GM12878 (cell line): ENCODE measurements around the gene TGIF2. TPM values are rescaled to one million over a fixed set of nuclear protein-coding genes. Genes with fewer than 3 reads are reported as not detected.
A peak's percentile ranks its signal among the peaks of the same experiment; 100 is the strongest.

ENCODE experiments used
- ASH2L ChIP-seq: fragments of 300-600, 200-600 bp; sonication (generic); IDR thresholded peaks from 2 replicates; pipeline ENCODE4 v1.6.1; 2017; ENCODE audit warnings: low read depth, mild to moderate bottlenecking, borderline replicate concordance
- ATF7 ChIP-seq: fragments of 450-650 bp; IDR thresholded peaks from 2 replicates; pipeline ENCODE4 v1.6.1; 2016; ENCODE audit warnings: low read depth, mild to moderate bottlenecking
- BCLAF1 ChIP-seq: fragments of 450-650 bp; IDR thresholded peaks from 2 replicates; pipeline ENCODE4 v1.6.1; 2017; ENCODE audit warnings: antibody characterized with exemption, mild to moderate bottlenecking, moderate library complexity
- CBFB ChIP-seq: IDR thresholded peaks from 2 replicates; pipeline ENCODE4 v1.6.1; 2016; ENCODE audit warnings: antibody characterized with exemption, low read depth
- CHD2 ChIP-seq: IDR thresholded peaks from 2 replicates; pipeline ENCODE4 v1.6.1; 2011; ENCODE audit warnings: low read depth, low read length, improper control_type of control experiment, borderline replicate concordance
- EP300 ChIP-seq, 2 experiments: fragments of 150-350 bp in 1 of 2; IDR thresholded peaks; 2 replicates each; pipeline ENCODE4 v1.6.1; 2011 to 2012; ENCODE audit warnings: low read depth in 2 of 2, low read length in 2 of 2, borderline replicate concordance in 1 of 2, improper control_type of control experiment in 1 of 2, inconsistent platforms in 1 of 2; ENCODE audit not compliant: control insufficient read depth in 1 of 2
- ETV6 ChIP-seq, 2 experiments: fragments of 450-650 bp in 1 of 2; IDR thresholded peaks in 1 of 2; conservative IDR thresholded peaks in 1 of 2; 2 replicates each; pipeline ENCODE4 v1.6.1; 2014; ENCODE audit warnings: antibody characterized with exemption in 1 of 2, borderline replicate concordance in 1 of 2, low read depth in 1 of 2, mild to moderate bottlenecking in 1 of 2, moderate library complexity in 1 of 2
- HDGF ChIP-seq: fragments of 450-650 bp; IDR thresholded peaks from 2 replicates; pipeline ENCODE4 v1.6.1; 2016; ENCODE audit warnings: antibody characterized with exemption
- MEF2B ChIP-seq: fragments of 450-650 bp; IDR thresholded peaks from 2 replicates; pipeline ENCODE4 v1.6.1; 2018; ENCODE audit warnings: mild to moderate bottlenecking, moderate library complexity; ENCODE audit not compliant: partially characterized antibody, poor library complexity, severe bottlenecking
- NFIC ChIP-seq: IDR thresholded peaks from 2 replicates; pipeline ENCODE4 v1.6.1; 2012; ENCODE audit warnings: low read depth, mild to moderate bottlenecking, inconsistent platforms, low read length, moderate library complexity
- NR2F1 ChIP-seq: fragments of 450-650 bp; conservative IDR thresholded peaks from 2 replicates; pipeline ENCODE4 v1.6.1; 2017; ENCODE audit warnings: mild to moderate bottlenecking
- RUNX3 ChIP-seq: IDR thresholded peaks from 2 replicates; pipeline ENCODE4 v1.6.1; 2012; ENCODE audit warnings: low read length, inconsistent platforms
- SIX5 ChIP-seq: IDR thresholded peaks from 2 replicates; pipeline ENCODE4 v1.6.1; 2011; ENCODE audit warnings: mild to moderate bottlenecking, low read depth, low read length, moderate library complexity; ENCODE audit not compliant: severe bottlenecking
- SP1 ChIP-seq: IDR thresholded peaks from one replicate; pipeline ENCODE4 v1.6.1; 2011; ENCODE audit warnings: low read depth, low read length
- TCF12 ChIP-seq: IDR thresholded peaks from 2 replicates; pipeline ENCODE4 v1.6.1; 2011; ENCODE audit warnings: low read depth, mild to moderate bottlenecking, low read length
- TCF3 ChIP-seq: IDR thresholded peaks from 2 replicates; pipeline ENCODE4 v1.6.1; 2012; ENCODE audit warnings: low read depth, mild to moderate bottlenecking, low read length, borderline replicate concordance; ENCODE audit not compliant: insufficient read depth
- ZBED1 ChIP-seq: IDR thresholded peaks from 2 replicates; pipeline ENCODE4 v1.6.1; 2016; ENCODE audit warnings: borderline replicate concordance
- ZNF24 ChIP-seq: fragments of 450-650 bp; IDR thresholded peaks from 2 replicates; pipeline ENCODE4 v1.6.1; 2017; ENCODE audit warnings: antibody characterized with exemption, mild to moderate bottlenecking
- polyA plus RNA-seq, 11 experiments: library from polyadenylated mRNA; depleted of rRNA in 4 of 11; unstranded in 6 of 11; stranded (reverse) in 5 of 11; fragments of >200 nt; fragmentation: Nextera tagmentation in 4 of 11; fragmentation: Illumina TruSeq in 1 of 11; extraction: Ambion mirVana in 4 of 11; extraction: Trizol in 1 of 11; gene quantifications; 1 replicate in 1 of 11; 2 replicates in 10 of 11; pipeline versions ENCODE4 v1.2.1 to v1.2.3, GENCODE V29; 2011 to 2016; ENCODE audit warnings: inconsistent platforms in 2 of 11, missing spikeins in 2 of 11, low read depth in 1 of 11
- total RNA-seq, 4 experiments: library from RNA; depleted of rRNA in 3 of 4; stranded (reverse); fragments of >200 nt in 3 of 4; fragmentation: Illumina TruSeq in 1 of 4; extraction: Trizol in 1 of 4; gene quantifications; 2 replicates each; pipeline versions ENCODE4 v1.2.1 to v1.2.3, GENCODE V29; 2013 to 2021
- TF ChIP-seq, protein P1 (sequence below): IDR thresholded peaks from 2 replicates; pipeline ENCODE4 v1.6.1; 2011; ENCODE audit warnings: low read depth, mild to moderate bottlenecking, low read length, moderate library complexity, borderline replicate concordance; ENCODE audit errors: extremely low read depth
- TF ChIP-seq, protein P2 (sequence below), 3 experiments: IDR thresholded peaks in 2 of 3; conservative IDR thresholded peaks in 1 of 3; 2 replicates each; pipeline ENCODE4 v1.5.1; 2011; ENCODE audit warnings: low read depth in 3 of 3, low read length in 3 of 3, mild to moderate bottlenecking in 3 of 3, control low read depth in 2 of 3, moderate library complexity in 2 of 3, inconsistent platforms in 1 of 3, mixed read lengths in 1 of 3; ENCODE audit not compliant: control insufficient read depth in 2 of 3, insufficient read depth in 1 of 3; ENCODE audit errors: extremely low read depth in 1 of 3
- TF ChIP-seq, protein P3 (sequence below): IDR thresholded peaks from 2 replicates; pipeline ENCODE4 v1.6.1; 2012; ENCODE audit warnings: low read depth, low read length, improper control_type of control experiment

TGIF2 gene
- total and polyA plus RNA-seq, 10 of the 15 experiments (the other 5 are each of a cell fraction or from before 2014, with no cell fraction given), result 13.1 to 47.1 (median 36.6) TPM

- TF ChIP-seq EP300 (IDR thresholded peaks at IDR 0.05; ENCODE audit: borderline replicate concordance in 1 of 2, control insufficient read depth in 1 of 2, low read depth in 2 of 2, low read length in 2 of 2) (peak in 1 of 2 experiments; percentile 42; a peak in 1 of 4 replicates), NFIC (no peak), BCLAF1 (no peak), CHD2 (no peak), ETV6 (conservative IDR thresholded peaks at IDR 0.05 in 1 of 2, IDR thresholded peaks at IDR 0.05 in 1 of 2; ENCODE audit: borderline replicate concordance in 1 of 2, low read depth in 1 of 2) (no peak), HDGF (no peak), CBFB (no peak), SIX5 (no peak), ATF7 (no peak), TCF12 (0 out of 2 replicates have a peak, but pooled peaks have one; percentile 22), MEF2B (peak; percentile 52), ZNF24 (no peak), TCF3 (no peak), ZBED1 (no peak), NR2F1 (no peak), ASH2L (no peak), SP1 (no peak), RUNX3 (peak; percentile 41; the same call in 1 of the 2 replicates)
- TF ChIP-seq, protein P1, sequence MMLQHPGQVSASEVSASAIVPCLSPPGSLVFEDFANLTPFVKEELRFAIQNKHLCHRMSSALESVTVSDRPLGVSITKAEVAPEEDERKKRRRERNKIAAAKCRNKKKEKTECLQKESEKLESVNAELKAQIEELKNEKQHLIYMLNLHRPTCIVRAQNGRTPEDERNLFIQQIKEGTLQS, result no peak
- TF ChIP-seq, protein P2, sequence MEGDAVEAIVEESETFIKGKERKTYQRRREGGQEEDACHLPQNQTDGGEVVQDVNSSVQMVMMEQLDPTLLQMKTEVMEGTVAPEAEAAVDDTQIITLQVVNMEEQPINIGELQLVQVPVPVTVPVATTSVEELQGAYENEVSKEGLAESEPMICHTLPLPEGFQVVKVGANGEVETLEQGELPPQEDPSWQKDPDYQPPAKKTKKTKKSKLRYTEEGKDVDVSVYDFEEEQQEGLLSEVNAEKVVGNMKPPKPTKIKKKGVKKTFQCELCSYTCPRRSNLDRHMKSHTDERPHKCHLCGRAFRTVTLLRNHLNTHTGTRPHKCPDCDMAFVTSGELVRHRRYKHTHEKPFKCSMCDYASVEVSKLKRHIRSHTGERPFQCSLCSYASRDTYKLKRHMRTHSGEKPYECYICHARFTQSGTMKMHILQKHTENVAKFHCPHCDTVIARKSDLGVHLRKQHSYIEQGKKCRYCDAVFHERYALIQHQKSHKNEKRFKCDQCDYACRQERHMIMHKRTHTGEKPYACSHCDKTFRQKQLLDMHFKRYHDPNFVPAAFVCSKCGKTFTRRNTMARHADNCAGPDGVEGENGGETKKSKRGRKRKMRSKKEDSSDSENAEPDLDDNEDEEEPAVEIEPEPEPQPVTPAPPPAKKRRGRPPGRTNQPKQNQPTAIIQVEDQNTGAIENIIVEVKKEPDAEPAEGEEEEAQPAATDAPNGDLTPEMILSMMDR (IDR thresholded peaks at IDR 0.05 in 2 of 3, conservative IDR thresholded peaks at IDR 0.05 in 1 of 3; ENCODE audit: control insufficient read depth in 2 of 3, extremely low read depth in 1 of 3, insufficient read depth in 1 of 3, low read depth in 3 of 3, low read length in 3 of 3), result no peak
- TF ChIP-seq, protein P3, sequence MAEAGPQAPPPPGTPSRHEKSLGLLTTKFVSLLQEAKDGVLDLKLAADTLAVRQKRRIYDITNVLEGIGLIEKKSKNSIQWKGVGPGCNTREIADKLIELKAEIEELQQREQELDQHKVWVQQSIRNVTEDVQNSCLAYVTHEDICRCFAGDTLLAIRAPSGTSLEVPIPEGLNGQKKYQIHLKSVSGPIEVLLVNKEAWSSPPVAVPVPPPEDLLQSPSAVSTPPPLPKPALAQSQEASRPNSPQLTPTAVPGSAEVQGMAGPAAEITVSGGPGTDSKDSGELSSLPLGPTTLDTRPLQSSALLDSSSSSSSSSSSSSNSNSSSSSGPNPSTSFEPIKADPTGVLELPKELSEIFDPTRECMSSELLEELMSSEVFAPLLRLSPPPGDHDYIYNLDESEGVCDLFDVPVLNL, result no peak
Observed at GRCh38 chr20:36573798-36574365, 485 bp downstream of the TGIF2 start (continued).
